H1 (cell line): Measurements from ENCODE around the gene BRME1. TPM values are rescaled to one million over a fixed set of nuclear protein-coding genes. Genes with fewer than 3 reads are reported as not detected.
A peak's percentile ranks its signal among the peaks of the same experiment; 100 is the strongest.

Source experiments
- GABPA ChIP-seq: IDR thresholded peaks from 2 replicates; pipeline ENCODE4 v1.6.1; 2011; ENCODE audit warnings: mild to moderate bottlenecking, low read length, moderate library complexity, borderline replicate concordance; ENCODE audit not compliant: insufficient read depth
- HDAC2 ChIP-seq, 2 experiments: fragments of 300-600 bp in 1 of 2; sonication (generic) in 1 of 2; IDR thresholded peaks; 2 replicates each; pipeline ENCODE4 v1.6.1; 2011 to 2012; ENCODE audit warnings: low read depth in 2 of 2, low read length in 2 of 2, mild to moderate bottlenecking in 2 of 2, moderate library complexity in 2 of 2, borderline replicate concordance in 1 of 2, inconsistent platforms in 1 of 2
- NRF1 ChIP-seq: IDR thresholded peaks from 2 replicates; pipeline ENCODE4 v1.6.1; 2011; ENCODE audit warnings: mild to moderate bottlenecking, low read depth, low read length, improper control_type of control experiment
- POLR2A ChIP-seq, 2 experiments: IDR thresholded peaks; 1 replicate in 1 of 2; 2 replicates in 1 of 2; pipeline ENCODE4 v1.6.1; 2011; ENCODE audit warnings: low read depth in 2 of 2, low read length in 2 of 2, mild to moderate bottlenecking in 2 of 2; ENCODE audit errors: control extremely low read depth in 1 of 2
- SP2 ChIP-seq: IDR thresholded peaks from 2 replicates; pipeline ENCODE4 v1.6.1; 2012; ENCODE audit warnings: mild to moderate bottlenecking, low read length, inconsistent platforms
- SP4 ChIP-seq: IDR thresholded peaks from 2 replicates; pipeline ENCODE4 v1.6.1; 2012; ENCODE audit warnings: low read length, inconsistent platforms
- polyA plus RNA-seq, 7 experiments: library from polyadenylated mRNA; depleted of rRNA in 3 of 7; stranded (reverse) in 5 of 7; unstranded in 2 of 7; fragments of >200 nt in 5 of 7; fragments of 200-250 nt in 2 of 7; gene quantifications; 1 replicate in 5 of 7; 2 replicates in 1 of 7; 4 replicates in 1 of 7; pipeline versions ENCODE4 v1.2.1 to v1.2.3, GENCODE V29; 2011 to 2013; ENCODE audit warnings: missing spikeins in 2 of 7, mixed read lengths in 2 of 7
- total RNA-seq: library from RNA; stranded (reverse); fragmentation: NEBNext Ultra II Directional; extraction: Animal tissue kit (Norgen Biotek cat#: 25700); gene quantifications from 2 replicates; pipeline ENCODE4 v1.2.1, GENCODE V29; 2021
- TF ChIP-seq, protein P1 (sequence below): fragments of 300-600 bp; sonication (generic); IDR thresholded peaks from 2 replicates; pipeline ENCODE4 v1.7.1; 2012; ENCODE audit warnings: low read length, moderate library complexity, mild to moderate bottlenecking, inconsistent platforms; ENCODE audit not compliant: insufficient replicate concordance
- TF ChIP-seq, protein P2 (sequence below): IDR thresholded peaks from 2 replicates; pipeline ENCODE4 v1.6.1; 2012; ENCODE audit warnings: low read length, inconsistent platforms

Gene BRME1
- total and polyA plus RNA-seq, 2 of the 8 experiments (the other 6 are each of a cell fraction or from before 2014, with no cell fraction given) = 4.6 to 4.7 TPM

DNA sequence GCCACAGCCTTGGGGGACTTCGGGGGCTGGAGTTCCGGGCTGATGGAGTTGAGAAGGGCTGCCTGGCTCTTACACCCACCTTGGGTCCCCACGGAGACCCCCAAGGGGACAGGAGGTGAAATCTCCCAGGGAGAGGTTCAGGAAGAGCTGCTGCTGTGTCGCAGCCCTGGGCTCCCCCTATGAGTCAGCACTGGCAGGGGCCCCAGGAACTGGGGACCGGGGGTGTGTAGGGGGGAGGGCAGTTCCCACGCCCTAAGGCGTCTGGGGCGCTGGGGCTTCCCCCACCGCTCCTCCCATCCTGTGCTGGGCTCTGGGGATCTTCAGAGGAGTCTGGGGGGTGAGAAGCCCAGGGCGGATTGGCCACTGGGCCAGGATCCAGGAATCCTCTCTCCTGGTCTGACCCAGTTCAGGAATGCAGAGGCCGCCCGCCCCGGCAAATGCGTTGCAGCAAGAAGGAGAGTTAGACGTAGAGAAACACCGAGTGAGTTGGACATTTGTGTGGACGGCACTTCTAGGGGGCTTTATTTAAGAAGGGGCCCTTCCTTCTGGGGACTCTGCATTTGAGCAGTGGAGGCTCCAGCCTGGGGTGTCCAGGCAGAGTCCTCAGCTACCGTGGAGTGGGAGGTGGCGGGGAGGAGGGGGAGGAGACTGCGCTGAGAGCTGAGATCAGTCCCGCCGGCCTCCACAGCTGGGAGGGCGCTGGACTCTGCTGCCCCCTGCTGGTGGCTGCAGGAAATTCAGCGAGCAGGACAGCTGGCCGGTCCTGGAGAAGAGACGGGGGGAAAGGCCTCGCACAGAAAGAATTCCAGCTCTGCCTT is 44.0 kb downstream of the BRME1 start (continued):
- TF ChIP-seq, protein P1, sequence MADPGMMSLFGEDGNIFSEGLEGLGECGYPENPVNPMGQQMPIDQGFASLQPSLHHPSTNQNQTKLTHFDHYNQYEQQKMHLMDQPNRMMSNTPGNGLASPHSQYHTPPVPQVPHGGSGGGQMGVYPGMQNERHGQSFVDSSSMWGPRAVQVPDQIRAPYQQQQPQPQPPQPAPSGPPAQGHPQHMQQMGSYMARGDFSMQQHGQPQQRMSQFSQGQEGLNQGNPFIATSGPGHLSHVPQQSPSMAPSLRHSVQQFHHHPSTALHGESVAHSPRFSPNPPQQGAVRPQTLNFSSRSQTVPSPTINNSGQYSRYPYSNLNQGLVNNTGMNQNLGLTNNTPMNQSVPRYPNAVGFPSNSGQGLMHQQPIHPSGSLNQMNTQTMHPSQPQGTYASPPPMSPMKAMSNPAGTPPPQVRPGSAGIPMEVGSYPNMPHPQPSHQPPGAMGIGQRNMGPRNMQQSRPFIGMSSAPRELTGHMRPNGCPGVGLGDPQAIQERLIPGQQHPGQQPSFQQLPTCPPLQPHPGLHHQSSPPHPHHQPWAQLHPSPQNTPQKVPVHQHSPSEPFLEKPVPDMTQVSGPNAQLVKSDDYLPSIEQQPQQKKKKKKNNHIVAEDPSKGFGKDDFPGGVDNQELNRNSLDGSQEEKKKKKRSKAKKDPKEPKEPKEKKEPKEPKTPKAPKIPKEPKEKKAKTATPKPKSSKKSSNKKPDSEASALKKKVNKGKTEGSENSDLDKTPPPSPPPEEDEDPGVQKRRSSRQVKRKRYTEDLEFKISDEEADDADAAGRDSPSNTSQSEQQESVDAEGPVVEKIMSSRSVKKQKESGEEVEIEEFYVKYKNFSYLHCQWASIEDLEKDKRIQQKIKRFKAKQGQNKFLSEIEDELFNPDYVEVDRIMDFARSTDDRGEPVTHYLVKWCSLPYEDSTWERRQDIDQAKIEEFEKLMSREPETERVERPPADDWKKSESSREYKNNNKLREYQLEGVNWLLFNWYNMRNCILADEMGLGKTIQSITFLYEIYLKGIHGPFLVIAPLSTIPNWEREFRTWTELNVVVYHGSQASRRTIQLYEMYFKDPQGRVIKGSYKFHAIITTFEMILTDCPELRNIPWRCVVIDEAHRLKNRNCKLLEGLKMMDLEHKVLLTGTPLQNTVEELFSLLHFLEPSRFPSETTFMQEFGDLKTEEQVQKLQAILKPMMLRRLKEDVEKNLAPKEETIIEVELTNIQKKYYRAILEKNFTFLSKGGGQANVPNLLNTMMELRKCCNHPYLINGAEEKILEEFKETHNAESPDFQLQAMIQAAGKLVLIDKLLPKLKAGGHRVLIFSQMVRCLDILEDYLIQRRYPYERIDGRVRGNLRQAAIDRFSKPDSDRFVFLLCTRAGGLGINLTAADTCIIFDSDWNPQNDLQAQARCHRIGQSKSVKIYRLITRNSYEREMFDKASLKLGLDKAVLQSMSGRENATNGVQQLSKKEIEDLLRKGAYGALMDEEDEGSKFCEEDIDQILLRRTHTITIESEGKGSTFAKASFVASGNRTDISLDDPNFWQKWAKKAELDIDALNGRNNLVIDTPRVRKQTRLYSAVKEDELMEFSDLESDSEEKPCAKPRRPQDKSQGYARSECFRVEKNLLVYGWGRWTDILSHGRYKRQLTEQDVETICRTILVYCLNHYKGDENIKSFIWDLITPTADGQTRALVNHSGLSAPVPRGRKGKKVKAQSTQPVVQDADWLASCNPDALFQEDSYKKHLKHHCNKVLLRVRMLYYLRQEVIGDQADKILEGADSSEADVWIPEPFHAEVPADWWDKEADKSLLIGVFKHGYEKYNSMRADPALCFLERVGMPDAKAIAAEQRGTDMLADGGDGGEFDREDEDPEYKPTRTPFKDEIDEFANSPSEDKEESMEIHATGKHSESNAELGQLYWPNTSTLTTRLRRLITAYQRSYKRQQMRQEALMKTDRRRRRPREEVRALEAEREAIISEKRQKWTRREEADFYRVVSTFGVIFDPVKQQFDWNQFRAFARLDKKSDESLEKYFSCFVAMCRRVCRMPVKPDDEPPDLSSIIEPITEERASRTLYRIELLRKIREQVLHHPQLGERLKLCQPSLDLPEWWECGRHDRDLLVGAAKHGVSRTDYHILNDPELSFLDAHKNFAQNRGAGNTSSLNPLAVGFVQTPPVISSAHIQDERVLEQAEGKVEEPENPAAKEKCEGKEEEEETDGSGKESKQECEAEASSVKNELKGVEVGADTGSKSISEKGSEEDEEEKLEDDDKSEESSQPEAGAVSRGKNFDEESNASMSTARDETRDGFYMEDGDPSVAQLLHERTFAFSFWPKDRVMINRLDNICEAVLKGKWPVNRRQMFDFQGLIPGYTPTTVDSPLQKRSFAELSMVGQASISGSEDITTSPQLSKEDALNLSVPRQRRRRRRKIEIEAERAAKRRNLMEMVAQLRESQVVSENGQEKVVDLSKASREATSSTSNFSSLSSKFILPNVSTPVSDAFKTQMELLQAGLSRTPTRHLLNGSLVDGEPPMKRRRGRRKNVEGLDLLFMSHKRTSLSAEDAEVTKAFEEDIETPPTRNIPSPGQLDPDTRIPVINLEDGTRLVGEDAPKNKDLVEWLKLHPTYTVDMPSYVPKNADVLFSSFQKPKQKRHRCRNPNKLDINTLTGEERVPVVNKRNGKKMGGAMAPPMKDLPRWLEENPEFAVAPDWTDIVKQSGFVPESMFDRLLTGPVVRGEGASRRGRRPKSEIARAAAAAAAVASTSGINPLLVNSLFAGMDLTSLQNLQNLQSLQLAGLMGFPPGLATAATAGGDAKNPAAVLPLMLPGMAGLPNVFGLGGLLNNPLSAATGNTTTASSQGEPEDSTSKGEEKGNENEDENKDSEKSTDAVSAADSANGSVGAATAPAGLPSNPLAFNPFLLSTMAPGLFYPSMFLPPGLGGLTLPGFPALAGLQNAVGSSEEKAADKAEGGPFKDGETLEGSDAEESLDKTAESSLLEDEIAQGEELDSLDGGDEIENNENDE = no peak
- TF ChIP-seq HDAC2 (IDR thresholded peaks at IDR 0.05; ENCODE audit: borderline replicate concordance in 1 of 2, low read depth in 2 of 2, low read length in 2 of 2) (0 out of 4 replicates have a peak, but pooled peaks of 1 of the 2 experiments have one; percentile 50), NRF1 (no peak), GABPA (no peak), SP2 (no peak), SP4 (no peak), POLR2A (IDR thresholded peaks at IDR 0.05; ENCODE audit: control extremely low read depth in 1 of 2, low read depth in 2 of 2, low read length in 2 of 2) (0 out of 3 replicates have a peak, but pooled peaks of 1 of the 2 experiments have one; percentile 15)
- TF ChIP-seq, protein P2, sequence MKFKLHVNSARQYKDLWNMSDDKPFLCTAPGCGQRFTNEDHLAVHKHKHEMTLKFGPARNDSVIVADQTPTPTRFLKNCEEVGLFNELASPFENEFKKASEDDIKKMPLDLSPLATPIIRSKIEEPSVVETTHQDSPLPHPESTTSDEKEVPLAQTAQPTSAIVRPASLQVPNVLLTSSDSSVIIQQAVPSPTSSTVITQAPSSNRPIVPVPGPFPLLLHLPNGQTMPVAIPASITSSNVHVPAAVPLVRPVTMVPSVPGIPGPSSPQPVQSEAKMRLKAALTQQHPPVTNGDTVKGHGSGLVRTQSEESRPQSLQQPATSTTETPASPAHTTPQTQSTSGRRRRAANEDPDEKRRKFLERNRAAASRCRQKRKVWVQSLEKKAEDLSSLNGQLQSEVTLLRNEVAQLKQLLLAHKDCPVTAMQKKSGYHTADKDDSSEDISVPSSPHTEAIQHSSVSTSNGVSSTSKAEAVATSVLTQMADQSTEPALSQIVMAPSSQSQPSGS = no peak
